ENCODE measurements around the gene LRRC25. TPM values are rescaled to one million over a fixed set of nuclear protein-coding genes. Genes with fewer than 3 reads are reported as not detected.

LRRC25 gene
- total and polyA plus RNA-seq, 2 donors (not counting 3 experiments of a cell fraction or from before 2014, with no cell fraction given) = not detected

DNA sequence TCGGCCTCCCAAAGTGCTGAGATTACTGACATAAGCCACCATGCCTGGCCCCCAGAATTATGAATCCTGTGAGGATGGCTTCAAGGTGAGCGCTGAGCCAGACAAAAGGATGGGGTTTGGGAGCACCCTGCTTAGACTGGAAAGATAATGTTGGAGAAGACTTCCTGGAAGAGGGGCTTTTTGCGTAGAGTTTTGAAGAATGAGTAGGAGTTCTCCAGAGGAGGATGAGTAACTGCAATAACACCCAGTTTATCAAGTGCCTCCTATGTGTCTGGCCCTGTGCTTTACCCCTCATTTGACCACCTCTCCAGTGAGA lies 12.1 kb downstream of the LRRC25 start:
- dilution Hi-C loops (cut with MboI; ENCODE audit: extremely low pct_ligation_motif_present, low sequenced_read_pairs) = no loop called here
- peak overlapping the region; percentile 5 for H2AFZ ChIP-seq (ENCODE audit: low read depth, low read length)
- peaks cover 15% of the 10 kb centered on the region for H3K4me1 ChIP-seq (ENCODE audit: control insufficient read depth, extremely low read depth, insufficient read depth, low read length)
- no peaks in the 10 kb centered on the region for H3K9me1 ChIP-seq (replicated peaks; ENCODE audit: control insufficient read depth, extremely low read depth, insufficient read depth, low read length)
- DNase-seq (ENCODE audit: low read depth, low spot score) (no peak), FAIRE-seq (no peak)
- peak overlapping the region; percentile 5 for H3K9ac ChIP-seq (replicated peaks; ENCODE audit: extremely low read depth, insufficient read depth, low read length)
- H3K4me2 ChIP-seq (ENCODE audit: insufficient read depth, low read length) = peak overlapping the region; percentile 35
- no peaks in the 10 kb centered on the region for H3K9me3 ChIP-seq (replicated peaks; ENCODE audit: control insufficient read depth, insufficient read depth, low read length)
- intact Hi-C loops (cut with micrococcal nuclease) = no loop called here
- no TSS peak for BruUV-seq (replicated peaks)
- H3K36me3 ChIP-seq (ENCODE audit: control insufficient read depth in 2 of 2, extremely low read depth in 1 of 2, insufficient read depth in 2 of 2, low read length in 2 of 2) = peaks cover 0 to 9% of the 10 kb centered on the region in 2 experiments
- H3K4me3 ChIP-seq (replicated peaks in 1 of 3; ENCODE audit: insufficient read depth in 1 of 3, low read depth in 1 of 3, low read length in 3 of 3) = no peak overlapping the region
- peak overlapping the region; percentile 69 for H3K27ac ChIP-seq (ENCODE audit: insufficient read depth, low read depth, low read length)
- H4K20me1 ChIP-seq (replicated peaks; ENCODE audit: control insufficient read depth, extremely low read depth, insufficient read depth, low read length) = no peaks in the 10 kb centered on the region
- TF ChIP-seq JUN (IDR thresholded peaks at IDR 0.05; ENCODE audit: borderline replicate concordance, insufficient read depth, insufficient read length, low read depth) (no peak), FOS (IDR thresholded peaks at IDR 0.05; ENCODE audit: borderline replicate concordance, insufficient read depth, low read length) (no peak), MYC (IDR thresholded peaks at IDR 0.05; ENCODE audit: low read depth, low read length) (no peak), POLR2A (IDR thresholded peaks at IDR 0.05; ENCODE audit: low read depth, low read length) (no peak), POLR2AphosphoS5 (IDR thresholded peaks at IDR 0.05; ENCODE audit: insufficient read depth, low read depth, low read length) (no peak), EZH2 (IDR thresholded peaks at IDR 0.05; ENCODE audit: borderline replicate concordance, low read depth, low read length, severe bottlenecking) (no peak), GATA2 (IDR thresholded peaks at IDR 0.05; ENCODE audit: insufficient read depth, insufficient read length, low read depth, low read length) (no peak)
- TF ChIP-seq, protein P1, sequence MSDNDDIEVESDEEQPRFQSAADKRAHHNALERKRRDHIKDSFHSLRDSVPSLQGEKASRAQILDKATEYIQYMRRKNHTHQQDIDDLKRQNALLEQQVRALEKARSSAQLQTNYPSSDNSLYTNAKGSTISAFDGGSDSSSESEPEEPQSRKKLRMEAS (IDR thresholded peaks at IDR 0.05; ENCODE audit: insufficient read depth, insufficient read length) = no peak
- TF ChIP-seq, protein P2, sequence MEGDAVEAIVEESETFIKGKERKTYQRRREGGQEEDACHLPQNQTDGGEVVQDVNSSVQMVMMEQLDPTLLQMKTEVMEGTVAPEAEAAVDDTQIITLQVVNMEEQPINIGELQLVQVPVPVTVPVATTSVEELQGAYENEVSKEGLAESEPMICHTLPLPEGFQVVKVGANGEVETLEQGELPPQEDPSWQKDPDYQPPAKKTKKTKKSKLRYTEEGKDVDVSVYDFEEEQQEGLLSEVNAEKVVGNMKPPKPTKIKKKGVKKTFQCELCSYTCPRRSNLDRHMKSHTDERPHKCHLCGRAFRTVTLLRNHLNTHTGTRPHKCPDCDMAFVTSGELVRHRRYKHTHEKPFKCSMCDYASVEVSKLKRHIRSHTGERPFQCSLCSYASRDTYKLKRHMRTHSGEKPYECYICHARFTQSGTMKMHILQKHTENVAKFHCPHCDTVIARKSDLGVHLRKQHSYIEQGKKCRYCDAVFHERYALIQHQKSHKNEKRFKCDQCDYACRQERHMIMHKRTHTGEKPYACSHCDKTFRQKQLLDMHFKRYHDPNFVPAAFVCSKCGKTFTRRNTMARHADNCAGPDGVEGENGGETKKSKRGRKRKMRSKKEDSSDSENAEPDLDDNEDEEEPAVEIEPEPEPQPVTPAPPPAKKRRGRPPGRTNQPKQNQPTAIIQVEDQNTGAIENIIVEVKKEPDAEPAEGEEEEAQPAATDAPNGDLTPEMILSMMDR (IDR thresholded peaks at IDR 0.05; ENCODE audit: extremely low read depth in 1 of 2, insufficient read depth in 1 of 2, low read depth in 1 of 2, low read length in 2 of 2) = no peak
- peaks cover 26% of the 10 kb centered on the region for H3K79me2 ChIP-seq (ENCODE audit: control insufficient read depth, insufficient read depth, low read length)
- CTCF ChIA-PET = interaction anchor here (0.5 to 9.4 kb wide), 31 partner anchors 8 to 177 kb away, joined by 3 to 115 read pairs (median 6); partner anchors contain the start of genes JUND, LRRC25, LSM4 and SSBP4
- H3K27me3 ChIP-seq (ENCODE audit: control insufficient read depth in 2 of 2, insufficient read depth in 2 of 2, low read length in 2 of 2) = no peaks in the 10 kb centered on the region
- POLR2A ChIA-PET = interaction anchor here (0.6 to 3.6 kb wide), 25 partner anchors 9 to 161 kb away, joined by 3 to 87 read pairs (median 6); partner anchors contain the start of genes JUND, LSM4 and SSBP4

All from endothelial cell of umbilical vein (primary cell).